GM12878 (cell line): Measurements from ENCODE around the gene CROCC. TPM values are rescaled to one million over a fixed set of nuclear protein-coding genes. Genes with fewer than 3 reads are reported as not detected.

ENCODE experiments used
- ATAC-seq: fragments of 200-7000 bp; cut with Tn5 transposase; 3 replicates; pipeline ENCODE4 v1.9.1; 2020; ENCODE audit warnings: mild to moderate bottlenecking, moderate library complexity
- BruUV-seq: library from RNA; stranded (reverse); fragments of 400-500 nt; replicated peaks from 2 replicates; lab custom pipeline; 2021; lab: Mats Ljungman, UMichigan
- CTCF ChIA-PET: fragments of 300-600 bp; sonication (Branson Sonifier 250); formaldehyde crosslinking; extraction: SDS; loops from one replicate; lab custom pipeline; 2021; ENCODE audit warnings: inconsistent platforms; lab: Yijun Ruan, JAX
- POLR2A ChIA-PET: fragments of 350-600 bp; formaldehyde crosslinking; extraction: SDS; loops from one replicate; lab custom pipeline; 2021; ENCODE audit warnings: inconsistent platforms; lab: Charles Lee
- RAD21 ChIA-PET: fragments of 300-600 bp; sonication (Branson Sonifier 250); formaldehyde crosslinking; loops from one replicate; lab custom pipeline; 2023; ENCODE audit warnings: antibody characterized with exemption; ENCODE audit not compliant: unreplicated experiment; lab: Charles Lee
- SMC1A ChIA-PET: fragments of 300-600 bp; sonication (Branson Sonifier 250); formaldehyde crosslinking; loops from one replicate; lab custom pipeline; 2023; ENCODE audit not compliant: unreplicated experiment, uncharacterized antibody; lab: Charles Lee
- DNase-seq: peaks from one replicate; pipeline ENCODE4 v3.0.0-alpha.2; 2011; ENCODE audit warnings: low read depth, low spot score
- FAIRE-seq: peaks from 3 replicates; lab custom pipeline; 2011; peaks lifted over from hg19 to GRCh38; lab: Jason Lieb, UNC
- H2AFZ ChIP-seq: 2 replicates; pipeline ENCODE4 v1.6.0; 2011; ENCODE audit warnings: low read depth, low read length, control low read depth; ENCODE audit not compliant: control insufficient read depth
- H3K27ac ChIP-seq: 2 replicates; pipeline ENCODE4 v1.5.1; 2011; ENCODE audit warnings: control low read depth; ENCODE audit not compliant: control insufficient read depth, insufficient read depth
- H3K27me3 ChIP-seq, 2 experiments: replicated peaks in 1 of 2; 2 replicates each; pipeline versions ENCODE4 v1.6.0 to v1.6.1; 2011; ENCODE audit warnings: low read length in 1 of 2; ENCODE audit not compliant: control insufficient read depth in 2 of 2, insufficient read depth in 2 of 2
- H3K36me3 ChIP-seq, 2 experiments: 2 replicates each; pipeline ENCODE4 v1.5.1; 2011; ENCODE audit warnings: low read length in 1 of 2; ENCODE audit not compliant: control insufficient read depth in 2 of 2, insufficient read depth in 2 of 2
- H3K4me1 ChIP-seq: 2 replicates; pipeline ENCODE4 v1.6.1; 2011; ENCODE audit warnings: mild to moderate bottlenecking, low read length, moderate library complexity, mixed read lengths; ENCODE audit not compliant: control insufficient read depth, insufficient read depth
- H3K4me2 ChIP-seq: 2 replicates; pipeline ENCODE4 v1.6.0; 2011; ENCODE audit warnings: control low read depth; ENCODE audit not compliant: control insufficient read depth, insufficient read depth
- H3K4me3 ChIP-seq: fragments of 200-600 bp; sonication (generic); 2 replicates; pipeline ENCODE4 v1.5.1; 2016
- H3K79me2 ChIP-seq: 2 replicates; pipeline ENCODE4 v1.6.0; 2011; ENCODE audit warnings: low read length; ENCODE audit not compliant: control insufficient read depth, insufficient read depth
- H3K9ac ChIP-seq: 2 replicates; pipeline ENCODE4 v1.8.0; 2011; ENCODE audit warnings: low read length, control low read depth, mixed read lengths; ENCODE audit not compliant: control insufficient read depth, insufficient read depth
- H3K9me3 ChIP-seq: replicated peaks from 3 replicates; pipeline ENCODE4 v1.5.1; 2011; ENCODE audit warnings: mild to moderate bottlenecking, low read length; ENCODE audit not compliant: control insufficient read depth, insufficient read depth
- H4K20me1 ChIP-seq: 2 replicates; pipeline ENCODE4 v1.6.0; 2011; ENCODE audit not compliant: control insufficient read depth, insufficient read depth
- BMI1 ChIP-seq: fragments of 450-650 bp; IDR thresholded peaks from 2 replicates; pipeline ENCODE4 v1.6.1; 2016; ENCODE audit warnings: mild to moderate bottlenecking, moderate library complexity, borderline replicate concordance
- KDM1A ChIP-seq: fragments of 200-600 bp; sonication (generic); IDR thresholded peaks from 2 replicates; pipeline ENCODE4 v1.6.1; 2016; ENCODE audit warnings: borderline replicate concordance
- MTA2 ChIP-seq: fragments of 450-650 bp; IDR thresholded peaks from 2 replicates; pipeline ENCODE4 v1.6.1; 2016; ENCODE audit warnings: low read depth, mild to moderate bottlenecking, moderate library complexity
- NFYB ChIP-seq: IDR thresholded peaks from 2 replicates; pipeline ENCODE4 v1.6.1; 2011; ENCODE audit warnings: low read depth, mild to moderate bottlenecking, low read length, improper control_type of control experiment, moderate library complexity; ENCODE audit not compliant: insufficient read depth
- NKRF ChIP-seq: fragments of 450-650 bp; conservative IDR thresholded peaks from 2 replicates; pipeline ENCODE4 v1.6.1; 2017; ENCODE audit warnings: mild to moderate bottlenecking, moderate library complexity
- RCOR1 ChIP-seq: conservative IDR thresholded peaks from 2 replicates; pipeline ENCODE4 v1.6.1; 2012; ENCODE audit warnings: low read depth, low read length, improper control_type of control experiment
- SIN3A ChIP-seq: IDR thresholded peaks from 2 replicates; pipeline ENCODE4 v1.6.1; 2012; ENCODE audit warnings: low read depth, low read length, improper control_type of control experiment
- SMAD5 ChIP-seq: IDR thresholded peaks from 2 replicates; pipeline ENCODE4 v1.6.1; 2016; ENCODE audit warnings: antibody characterized with exemption, low read depth
- YBX1 ChIP-seq: fragments of 450-650 bp; IDR thresholded peaks from 2 replicates; pipeline ENCODE4 v1.6.1; 2016; ENCODE audit warnings: antibody characterized with exemption
- WGBS: methylation state at CpG from one replicate; pipeline ENCODE4 v1.1.6; 2016; ENCODE audit warnings: low lambda C conversion rate; ENCODE audit not compliant: insufficient replicate concordance, insufficient coverage; ENCODE audit errors: missing lambda C conversion rate; 5-methylcytosine and 5-hydroxymethylcytosine counted together
- in situ Hi-C: fragments of 300-500 bp; cut with MboI; formaldehyde crosslinking; loops from 9 replicates; pipeline ENCODE4 v1.14.3; 2018; ENCODE audit warnings: mixed read lengths
- intact Hi-C: fragments of 100-400 bp; cut with micrococcal nuclease; formaldehyde crosslinking; loops from one replicate; pipeline ENCODE4 v1.14.2; 2022; ENCODE audit not compliant: unreplicated experiment
- polyA plus RNA-seq, 11 experiments: library from polyadenylated mRNA; depleted of rRNA in 4 of 11; unstranded in 6 of 11; stranded (reverse) in 5 of 11; fragments of >200 nt; fragmentation: Nextera tagmentation in 4 of 11; fragmentation: Illumina TruSeq in 1 of 11; extraction: Ambion mirVana in 4 of 11; extraction: Trizol in 1 of 11; gene quantifications; 1 replicate in 1 of 11; 2 replicates in 10 of 11; pipeline versions ENCODE4 v1.2.1 to v1.2.3, GENCODE V29; 2011 to 2016; ENCODE audit warnings: inconsistent platforms in 2 of 11, missing spikeins in 2 of 11, low read depth in 1 of 11
- total RNA-seq, 4 experiments: library from RNA; depleted of rRNA in 3 of 4; stranded (reverse); fragments of >200 nt in 3 of 4; fragmentation: Illumina TruSeq in 1 of 4; extraction: Trizol in 1 of 4; gene quantifications; 2 replicates each; pipeline versions ENCODE4 v1.2.1 to v1.2.3, GENCODE V29; 2013 to 2021
- TF ChIP-seq, protein P1 (sequence below): IDR thresholded peaks from 2 replicates; pipeline ENCODE4 v1.6.1; 2012; ENCODE audit warnings: low read depth, low read length, improper control_type of control experiment

CROCC gene
- total and polyA plus RNA-seq, 10 of the 15 experiments (the other 5 are each of a cell fraction or from before 2014, with no cell fraction given): 0.04 to 5.5 (median 2.3) TPM

- in situ Hi-C loops: no loop called here
- no peak for ATAC-seq
- POLR2A ChIA-PET: no interaction called here
- SMC1A ChIA-PET: no interaction called here
- RAD21 ChIA-PET: no interaction called here
- no peak overlapping the region for H2AFZ ChIP-seq
- no peaks in the 10 kb centered on the region for H3K27me3 ChIP-seq
- no peaks in the 10 kb centered on the region for H3K4me1 ChIP-seq
- no peaks in the 10 kb centered on the region for H4K20me1 ChIP-seq
- H3K9ac ChIP-seq: no peak overlapping the region
- TF ChIP-seq, protein P1, sequence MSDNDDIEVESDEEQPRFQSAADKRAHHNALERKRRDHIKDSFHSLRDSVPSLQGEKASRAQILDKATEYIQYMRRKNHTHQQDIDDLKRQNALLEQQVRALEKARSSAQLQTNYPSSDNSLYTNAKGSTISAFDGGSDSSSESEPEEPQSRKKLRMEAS: no peak
- TF ChIP-seq RCOR1 (no peak), MTA2 (no peak), NFYB (no peak), SIN3A (no peak), BMI1 (no peak), KDM1A (no peak), NKRF (no peak), SMAD5 (no peak), YBX1 (no peak)
- no peak overlapping the region for H3K4me3 ChIP-seq
- FAIRE-seq: no peak
- no peak overlapping the region for H3K4me2 ChIP-seq
- no peaks in the 10 kb centered on the region for H3K36me3 ChIP-seq
- H3K9me3 ChIP-seq: no peaks in the 10 kb centered on the region
- no peak overlapping the region for H3K27ac ChIP-seq
- no peaks in the 10 kb centered on the region for H3K79me2 ChIP-seq
- CTCF ChIA-PET: interaction anchor here (1.6 kb wide), 1 partner anchor 92 kb away, joined by 8 read pairs; no protein-coding TSS in a partner anchor
- no peak for DNase-seq
- 45% methylated on average over 13 of the region's 18 CpGs for WGBS
- BruUV-seq: no TSS peak
- intact Hi-C loops: loop anchor here (10.0 kb wide), 1 partner anchor 510 kb away; the partner anchor contains the start of gene NECAP2
Measured at GRCh38 chr1:16954579-16954978, 32.8 kb downstream of the CROCC start.
